ENCODE data around the gene PHF19. TPM values are rescaled to one million over a fixed set of nuclear protein-coding genes. Genes with fewer than 3 reads are reported as not detected.

The PHF19 gene
- total RNA-seq, 1 donor from 2014 or later, result 18.5 TPM

DNA sequence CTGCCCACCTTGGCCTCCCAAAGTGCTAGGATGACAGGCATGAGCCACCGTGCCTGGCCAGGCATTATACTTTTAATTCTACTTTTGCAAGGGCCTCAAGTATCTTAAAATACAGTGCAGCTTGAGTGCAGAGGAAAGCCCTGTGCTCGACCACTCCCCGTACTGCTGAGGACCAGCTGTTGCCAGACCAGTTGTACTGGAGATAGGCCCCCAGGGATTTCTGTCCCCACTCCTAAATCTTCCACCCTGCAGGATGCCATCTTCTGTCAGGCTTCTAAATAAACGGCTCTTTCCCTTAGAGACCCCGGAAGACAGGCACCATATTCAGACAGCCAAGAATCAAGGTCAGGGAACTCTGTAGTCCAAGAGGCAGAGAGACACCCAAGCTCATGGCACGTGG lies 17.6 kb downstream of the PHF19 start:
- H3K36me3 ChIP-seq (ENCODE audit: control insufficient read depth, insufficient read depth, low read length), result peaks cover 3% of the 10 kb centered on the region

DNA sequence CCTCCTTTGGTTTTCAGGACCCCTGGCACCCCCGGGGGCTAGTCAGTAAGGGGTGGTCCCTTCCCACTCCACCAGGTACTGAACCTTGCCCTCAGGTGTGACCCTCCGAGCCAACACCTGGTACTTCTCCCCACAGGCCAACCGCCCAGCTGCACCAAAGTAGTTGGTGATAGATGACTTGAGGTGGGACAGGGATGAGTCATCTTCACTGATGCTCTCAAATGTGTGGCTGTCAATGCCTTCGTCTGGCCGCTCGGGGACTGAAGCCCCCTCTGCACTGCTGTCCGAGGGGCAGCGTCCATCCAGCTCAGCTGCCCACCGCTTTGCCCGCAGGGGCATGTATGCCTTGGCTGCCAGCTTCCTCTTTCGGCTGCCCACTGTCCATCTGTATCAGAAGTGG lies 19.1 kb downstream of the PHF19 start:
- TF ChIP-seq, protein P1, sequence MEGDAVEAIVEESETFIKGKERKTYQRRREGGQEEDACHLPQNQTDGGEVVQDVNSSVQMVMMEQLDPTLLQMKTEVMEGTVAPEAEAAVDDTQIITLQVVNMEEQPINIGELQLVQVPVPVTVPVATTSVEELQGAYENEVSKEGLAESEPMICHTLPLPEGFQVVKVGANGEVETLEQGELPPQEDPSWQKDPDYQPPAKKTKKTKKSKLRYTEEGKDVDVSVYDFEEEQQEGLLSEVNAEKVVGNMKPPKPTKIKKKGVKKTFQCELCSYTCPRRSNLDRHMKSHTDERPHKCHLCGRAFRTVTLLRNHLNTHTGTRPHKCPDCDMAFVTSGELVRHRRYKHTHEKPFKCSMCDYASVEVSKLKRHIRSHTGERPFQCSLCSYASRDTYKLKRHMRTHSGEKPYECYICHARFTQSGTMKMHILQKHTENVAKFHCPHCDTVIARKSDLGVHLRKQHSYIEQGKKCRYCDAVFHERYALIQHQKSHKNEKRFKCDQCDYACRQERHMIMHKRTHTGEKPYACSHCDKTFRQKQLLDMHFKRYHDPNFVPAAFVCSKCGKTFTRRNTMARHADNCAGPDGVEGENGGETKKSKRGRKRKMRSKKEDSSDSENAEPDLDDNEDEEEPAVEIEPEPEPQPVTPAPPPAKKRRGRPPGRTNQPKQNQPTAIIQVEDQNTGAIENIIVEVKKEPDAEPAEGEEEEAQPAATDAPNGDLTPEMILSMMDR (IDR thresholded peaks at IDR 0.05; ENCODE audit: insufficient read depth, low read length, poor library complexity, severe bottlenecking), result no peak
- peaks cover 3% of the 10 kb centered on the region for H3K36me3 ChIP-seq (ENCODE audit: control insufficient read depth, insufficient read depth, low read length)
- no peak for DNase-seq (ENCODE audit: low read depth)

More for the DNA sequence above, 17.6 kb downstream of the PHF19 start:
- H3K27me3 ChIP-seq (ENCODE audit: control insufficient read depth, insufficient read depth, low read length), result no peaks in the 10 kb centered on the region
- no peak for DNase-seq (ENCODE audit: low read depth)
- H3K4me3 ChIP-seq (ENCODE audit: low read depth, low read length), result no peak overlapping the region
- TF ChIP-seq, protein P1 (IDR thresholded peaks at IDR 0.05; ENCODE audit: insufficient read depth, low read length, poor library complexity, severe bottlenecking), result no peak

DNA sequence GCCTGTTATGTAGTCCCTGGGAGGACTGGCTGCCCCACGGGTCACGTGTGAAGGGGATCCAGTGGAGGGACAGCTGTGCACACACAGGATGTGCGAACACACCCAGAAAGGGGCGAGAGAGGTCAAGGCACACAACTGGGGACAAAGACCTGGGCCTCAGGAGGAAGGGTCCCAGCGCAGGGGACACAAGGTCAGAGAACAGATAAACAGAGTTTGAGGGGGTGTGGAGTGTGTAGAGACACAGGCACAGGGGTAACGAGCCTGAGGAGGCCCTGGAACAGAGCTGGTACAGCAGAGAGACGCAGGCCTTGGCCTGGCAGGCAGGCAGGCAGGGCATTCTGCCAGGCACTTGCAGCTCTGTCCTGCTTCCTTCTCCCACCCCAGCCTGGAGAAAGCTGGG lies 19.5 kb downstream of the PHF19 start:
- Histone ChIP-seq H3K4me3 (ENCODE audit: low read depth, low read length) (no peak overlapping the region), H3K27me3 (ENCODE audit: control insufficient read depth, insufficient read depth, low read length) (no peaks in the 10 kb centered on the region), H3K36me3 (ENCODE audit: control insufficient read depth, insufficient read depth, low read length) (peaks cover 3% of the 10 kb centered on the region)
- no peak for DNase-seq (ENCODE audit: low read depth)
- TF ChIP-seq, protein P1 (IDR thresholded peaks at IDR 0.05; ENCODE audit: insufficient read depth, low read length, poor library complexity, severe bottlenecking), result no peak

More for the DNA sequence above, 19.1 kb downstream of the PHF19 start:
- Histone ChIP-seq H3K27me3 (ENCODE audit: control insufficient read depth, insufficient read depth, low read length) (no peaks in the 10 kb centered on the region), H3K4me3 (ENCODE audit: low read depth, low read length) (no peak overlapping the region)

DNA sequence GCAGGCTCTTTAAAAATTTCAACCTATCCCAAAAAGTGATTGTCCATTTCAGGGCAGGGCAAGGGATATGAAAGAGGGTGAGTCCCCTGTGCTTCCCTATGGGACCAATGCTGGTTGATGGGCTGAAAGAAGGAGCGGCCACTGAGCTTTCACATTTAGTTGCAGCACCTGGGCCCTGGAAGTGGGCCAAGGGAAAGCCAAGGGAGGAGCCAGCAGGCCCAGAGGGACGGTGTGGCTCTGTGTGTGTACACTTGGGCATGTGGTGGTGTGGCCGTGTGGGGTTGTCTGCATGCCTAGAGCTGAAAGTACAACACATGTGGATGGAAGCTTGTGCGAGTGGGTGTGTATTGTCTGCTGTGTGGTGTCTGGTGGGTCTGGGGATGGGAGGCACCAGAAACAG lies 20.3 kb downstream of the PHF19 start:
- TF ChIP-seq, protein P1 (IDR thresholded peaks at IDR 0.05; ENCODE audit: insufficient read depth, low read length, poor library complexity, severe bottlenecking), result no peak
- DNase-seq (ENCODE audit: low read depth), result no peak
- no peaks in the 10 kb centered on the region for H3K27me3 ChIP-seq (ENCODE audit: control insufficient read depth, insufficient read depth, low read length)
- H3K4me3 ChIP-seq (ENCODE audit: low read depth, low read length), result no peak overlapping the region
- H3K36me3 ChIP-seq (ENCODE audit: control insufficient read depth, insufficient read depth, low read length), result peaks cover 3% of the 10 kb centered on the region

DNA sequence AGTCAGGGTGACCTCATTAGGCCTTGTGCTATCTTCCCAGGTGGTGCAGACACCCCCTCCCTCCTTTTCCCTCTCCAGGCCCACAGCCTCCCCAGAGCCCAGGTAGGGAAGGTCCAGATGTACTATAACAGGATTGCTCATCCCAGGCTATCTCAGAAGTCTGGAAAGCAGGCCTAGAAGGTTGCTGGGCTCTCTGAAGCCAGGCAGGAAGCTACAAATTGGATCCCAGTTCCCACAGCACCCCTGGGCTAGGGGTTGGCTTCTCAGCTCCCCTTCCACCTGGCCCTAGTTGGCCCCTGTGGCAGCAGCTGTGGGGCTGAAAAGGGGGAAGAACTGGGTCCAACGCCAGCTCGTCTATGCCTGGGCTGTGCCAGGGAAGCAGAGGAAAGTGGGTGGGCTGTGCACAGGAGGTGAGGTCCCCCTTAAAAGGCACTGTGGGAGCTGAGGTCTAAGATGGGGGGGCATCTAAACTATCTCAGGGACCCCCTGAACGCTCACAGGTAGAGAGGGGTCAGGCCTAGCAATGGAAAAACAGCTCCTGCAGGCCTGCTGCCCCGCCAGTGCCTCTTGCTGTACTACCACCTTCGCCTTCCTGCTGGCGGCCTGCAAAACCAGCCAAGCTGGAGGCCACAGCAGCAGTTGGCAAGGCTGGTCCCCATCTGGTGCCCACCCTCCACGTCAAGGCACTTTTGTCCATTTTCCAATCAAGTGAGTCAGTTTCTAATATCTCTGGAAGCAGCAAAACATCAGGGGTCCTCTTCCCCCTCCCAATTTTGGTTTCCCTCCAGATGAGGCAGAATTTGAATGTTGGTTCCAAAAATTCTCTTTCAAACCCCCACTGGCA lies 20.9 kb downstream of the PHF19 start:
- no peak for DNase-seq (ENCODE audit: low read depth)
- no peak overlapping the region for H3K4me3 ChIP-seq (ENCODE audit: low read depth, low read length)
- H3K27me3 ChIP-seq (ENCODE audit: control insufficient read depth, insufficient read depth, low read length), result no peaks in the 10 kb centered on the region
- TF ChIP-seq, protein P1 (IDR thresholded peaks at IDR 0.05; ENCODE audit: insufficient read depth, low read length, poor library complexity, severe bottlenecking), result no peak
- H3K36me3 ChIP-seq (ENCODE audit: control insufficient read depth, insufficient read depth, low read length), result peaks cover 3% of the 10 kb centered on the region

Measured in kidney epithelial cell (primary cell).